CD4-positive, CD25-positive, alpha-beta regulatory T cell (primary cell): ENCODE measurements around the gene B4GALNT2. TPM values are rescaled to one million over a fixed set of nuclear protein-coding genes. Genes with fewer than 3 reads are reported as not detected.

Experiments used
- ATAC-seq, 2 donors: fragments of 150-1000 bp; cut with Tn5 transposase; one replicate each; pipeline ENCODE4 v1.10.0; 2021; ENCODE audit warnings: low read depth in 2 of 2, moderate number of reproducible peaks in 2 of 2, moderate library complexity in 1 of 2
- DNase-seq, 3 donors: peaks; one replicate each; pipeline versions ENCODE4 v3.0.0 to v3.0.0-alpha.2; 2012 to 2022; ENCODE audit warnings: mixed read lengths in 1 of 3
- H3K27ac ChIP-seq: one replicate; pipeline ENCODE4 v1.7.0; 2013; ENCODE audit warnings: mild to moderate bottlenecking, low read length; ENCODE audit not compliant: insufficient read depth, poor library complexity, severe bottlenecking
- H3K27me3 ChIP-seq: one replicate; pipeline ENCODE4 v1.7.0; 2013; ENCODE audit warnings: low read length; ENCODE audit not compliant: control insufficient read depth, insufficient read depth
- H3K36me3 ChIP-seq: one replicate; pipeline ENCODE4 v1.7.0; 2013; ENCODE audit warnings: mild to moderate bottlenecking, low read length, moderate library complexity; ENCODE audit not compliant: control insufficient read depth, insufficient read depth
- H3K4me1 ChIP-seq: 2 replicates; pipeline ENCODE4 v1.7.0; 2013; ENCODE audit warnings: mild to moderate bottlenecking, low read length; ENCODE audit not compliant: insufficient read depth, control insufficient read depth, poor library complexity, severe bottlenecking
- H3K4me3 ChIP-seq: one replicate; pipeline ENCODE4 v1.7.0; 2013; ENCODE audit warnings: low read depth, mild to moderate bottlenecking, low read length, moderate library complexity
- H3K9me3 ChIP-seq, 2 experiments: 1 replicate in 1 of 2; 2 replicates in 1 of 2; pipeline ENCODE4 v1.7.0; 2013; ENCODE audit warnings: low read length in 2 of 2, mild to moderate bottlenecking in 1 of 2, moderate library complexity in 1 of 2; ENCODE audit not compliant: control insufficient read depth in 2 of 2
- H3K27ac Mint-ChIP-seq, 3 donors: one replicate each; pipeline ENCODE4 v1.8.0; 2020 to 2022; ENCODE audit warnings: mild to moderate bottlenecking in 3 of 3, mixed read lengths in 3 of 3, moderate library complexity in 2 of 3
- H3K27me3 Mint-ChIP-seq: one replicate; pipeline ENCODE4 v1.8.0; 2022; ENCODE audit warnings: mild to moderate bottlenecking, mixed read lengths
- H3K36me3 Mint-ChIP-seq: one replicate; pipeline ENCODE4 v1.8.0; 2020; ENCODE audit warnings: mixed read lengths
- H3K4me1 Mint-ChIP-seq, 4 donors: one replicate each; pipeline ENCODE4 v1.8.0; 2020 to 2022; ENCODE audit warnings: mixed read lengths in 4 of 4, mild to moderate bottlenecking in 1 of 4
- H3K4me3 Mint-ChIP-seq, 4 donors: one replicate each; pipeline ENCODE4 v1.8.0; 2020 to 2022; ENCODE audit warnings: mild to moderate bottlenecking in 4 of 4, mixed read lengths in 4 of 4, moderate library complexity in 3 of 4
- H3K9me3 Mint-ChIP-seq, 7 donors: one replicate each; pipeline ENCODE4 v1.8.0; 2020 to 2022; ENCODE audit warnings: mixed read lengths in 7 of 7, mild to moderate bottlenecking in 3 of 7, moderate library complexity in 2 of 7
- polyA plus RNA-seq, 4 donors: library from polyadenylated mRNA; unstranded; fragments of 300-500 nt; fragmentation: Illumina TruSeq; gene quantifications; one replicate each; pipeline ENCODE4 v1.2.3, GENCODE V29; 2021
- total RNA-seq: library from RNA; stranded (reverse); gene quantifications from one replicate; pipeline ENCODE4 v1.2.3, GENCODE V29; 2022

B4GALNT2 gene
- total and polyA plus RNA-seq, 5 donors from 2014 or later, result not detected

GRCh38 chr17:49224198-49224996 is 91.8 kb downstream of the B4GALNT2 start:
- peak overlapping the region; percentile 48 for H3K4me3 ChIP-seq
- H3K4me3 Mint-ChIP-seq, result peak overlapping the region; percentile 56 to 84 (median 79)
- no peak overlapping the region for H3K27ac ChIP-seq
- no peaks in the 10 kb centered on the region for H3K36me3 ChIP-seq
- DNase-seq (peak; percentile 18 to 79 (median 56)), ATAC-seq (peak; percentile 48 to 58)
- H3K9me3 ChIP-seq, result no peaks in the 10 kb centered on the region
- H3K4me1 ChIP-seq, result peaks cover 34% of the 10 kb centered on the region
- peak overlapping the region in 1 of 3 donors; percentile 52 for H3K27ac Mint-ChIP-seq
- H3K9me3 Mint-ChIP-seq, result peaks cover 0 to 1% (median 0%) of the 10 kb centered on the region in 7 donors
- peaks cover 6% of the 10 kb centered on the region for H3K27me3 ChIP-seq
- H3K27me3 Mint-ChIP-seq, result peaks cover 44% of the 10 kb centered on the region
- H3K4me1 Mint-ChIP-seq, result peaks cover 5 to 38% (median 15%) of the 10 kb centered on the region in 4 donors
- peaks cover 5% of the 10 kb centered on the region for H3K36me3 Mint-ChIP-seq

- Histone ChIP-seq H3K36me3 (no peaks in the 10 kb centered on the region), H3K4me3 (no peak overlapping the region), H3K9me3 (no peaks in the 10 kb centered on the region), H3K27ac (no peak overlapping the region), H3K4me1 (peaks cover 33% of the 10 kb centered on the region), H3K27me3 (peaks cover 7% of the 10 kb centered on the region)
- H3K27me3 Mint-ChIP-seq, result peaks cover 50% of the 10 kb centered on the region
- peaks cover 5% of the 10 kb centered on the region for H3K36me3 Mint-ChIP-seq
- no peak overlapping the region for H3K27ac Mint-ChIP-seq
- peak overlapping the region; percentile 32 to 84 (median 66) for H3K4me3 Mint-ChIP-seq
- H3K4me1 Mint-ChIP-seq, result peaks cover 5 to 39% (median 16%) of the 10 kb centered on the region in 4 donors
- ATAC-seq (no peak), DNase-seq (no peak)
- H3K9me3 Mint-ChIP-seq, result peaks cover 0 to 1% (median 0%) of the 10 kb centered on the region in 7 donors
Measured at GRCh38 chr17:49224997-49225337, 92.4 kb downstream of the B4GALNT2 start.

GRCh38 chr17:49225554-49226236 is 93.1 kb downstream of the B4GALNT2 start:
- peak overlapping the region in 2 of 4 donors; percentile 71 to 73 for H3K4me3 Mint-ChIP-seq
- Histone ChIP-seq H3K9me3 (no peaks in the 10 kb centered on the region), H3K36me3 (no peaks in the 10 kb centered on the region), H3K4me1 (peaks cover 39% of the 10 kb centered on the region), H3K27ac (no peak overlapping the region), H3K4me3 (no peak overlapping the region), H3K27me3 (peaks cover 7% of the 10 kb centered on the region)
- ATAC-seq (no peak), DNase-seq (no peak)
- peaks cover 0 to 1% (median 0%) of the 10 kb centered on the region in 7 donors for H3K9me3 Mint-ChIP-seq
- H3K27ac Mint-ChIP-seq, result no peak overlapping the region
- peaks cover 5 to 37% (median 16%) of the 10 kb centered on the region in 4 donors for H3K4me1 Mint-ChIP-seq
- H3K27me3 Mint-ChIP-seq, result peaks cover 54% of the 10 kb centered on the region
- H3K36me3 Mint-ChIP-seq, result peaks cover 5% of the 10 kb centered on the region

Other genes starting within 250 kb of the B4GALNT2 start
- 20.2 TPM for gene ATP5MC1, start 240.0 kb upstream of the B4GALNT2 start, total RNA-seq
- 100 to 1,000 TPM; 121 to 162 (median 146) TPM for gene ATP5MC1, start 240.0 kb upstream of the B4GALNT2 start, polyA plus RNA-seq
- 98.3 TPM for gene UBE2Z, start 224.4 kb upstream of the B4GALNT2 start, total RNA-seq
- gene UBE2Z, start 224.4 kb upstream of the B4GALNT2 start, polyA plus RNA-seq, result 10 to 100 TPM; 59.2 to 70.7 (median 66.6) TPM
- gene SNF8, start 187.9 kb upstream of the B4GALNT2 start, total RNA-seq, result 70.3 TPM
- gene SNF8, start 187.9 kb upstream of the B4GALNT2 start, polyA plus RNA-seq, result 100 to 1,000 TPM; 107 to 125 (median 120) TPM
- gene GIP, start 164.2 kb upstream of the B4GALNT2 start, total RNA-seq, result not detected
- gene GIP, start 164.2 kb upstream of the B4GALNT2 start, polyA plus RNA-seq, result not detected
- not detected for gene IGF2BP1, start 135.4 kb upstream of the B4GALNT2 start, total RNA-seq
- not detected for gene IGF2BP1, start 135.4 kb upstream of the B4GALNT2 start, polyA plus RNA-seq
- gene GNGT2, start 77.8 kb downstream of the B4GALNT2 start, total RNA-seq, result 1.5 TPM
- gene GNGT2, start 77.8 kb downstream of the B4GALNT2 start, polyA plus RNA-seq, result 10 to 100 TPM in 1 of 4 donors, 1 to 10 TPM in 3; 4.1 to 11.4 (median 7.4) TPM
- gene ABI3, start 77.9 kb downstream of the B4GALNT2 start, total RNA-seq, result 6.5 TPM
- 10 to 100 TPM; 12.1 to 27.6 (median 17.3) TPM for gene ABI3, start 77.9 kb downstream of the B4GALNT2 start, polyA plus RNA-seq
- gene PHOSPHO1, start 98.0 kb downstream of the B4GALNT2 start, total RNA-seq, result not detected
- gene PHOSPHO1, start 98.0 kb downstream of the B4GALNT2 start, polyA plus RNA-seq, result under 1 TPM in 3 of 4 donors, not detected in 1; 0.11 to 0.24 (median 0.15) TPM
- gene ZNF652, start 229.5 kb downstream of the B4GALNT2 start, total RNA-seq, result 34.4 TPM
- 10 to 100 TPM in 3 of 4 donors, 1 to 10 TPM in 1; 8.9 to 22.3 (median 14.9) TPM for gene ZNF652, start 229.5 kb downstream of the B4GALNT2 start, polyA plus RNA-seq